ENCODE measurements around the gene CLDN4. TPM values are rescaled to one million over a fixed set of nuclear protein-coding genes. Genes with fewer than 3 reads are reported as not detected.
"Not testable (repeated sequence)": the region's sequence is repeated elsewhere in the genome, so short reads cannot be mapped to it uniquely, and the experiment has no call there.

CLDN4 gene
- total RNA-seq, 1 experiment from 2014 or later, result 15.6 TPM

DNA sequence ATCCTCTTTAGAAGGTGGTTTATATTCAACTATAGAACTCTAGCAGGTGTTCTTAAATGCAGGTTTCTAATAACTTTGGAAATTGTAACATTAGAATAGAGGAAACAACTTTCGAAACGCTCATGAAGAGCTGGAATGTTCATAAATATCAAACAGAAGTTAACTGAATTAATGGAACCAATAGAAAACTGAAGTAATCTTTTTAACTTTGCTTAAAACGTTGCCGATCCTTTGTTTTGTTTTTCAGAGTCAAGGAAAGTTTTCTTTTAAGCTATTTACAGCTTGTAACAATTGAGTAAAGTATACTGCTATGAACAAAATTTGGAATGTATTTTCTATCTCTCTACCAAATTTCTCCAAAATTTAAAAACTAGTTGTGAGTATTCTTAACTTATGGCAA, 41.7 kb upstream of the CLDN4 start:
- no CpG with 5 or more reads among the region's 4 CpGs for WGBS (ENCODE audit: extremely low coverage, insufficient read length, low lambda C conversion rate)
- H2BK20ac ChIP-seq (ENCODE audit: low read depth, low read length, poor library complexity, severe bottlenecking), result no peak overlapping the region
- H3K36me3 Mint-ChIP-seq (ENCODE audit: insufficient read depth in 1 of 3, low read depth in 3 of 3), result peaks cover 0 to 3% (median 0%) of the 10 kb centered on the region in 3 experiments; a peak in 4 of 7 replicates
- H4K91ac ChIP-seq (ENCODE audit: insufficient read length, low read depth, low read length), result no peak overlapping the region
- H3K27me3 Mint-ChIP-seq (ENCODE audit: low read depth), result no peaks in the 10 kb centered on the region
- peaks cover 3 to 10% of the 10 kb centered on the region in 2 experiments for H3K4me1 Mint-ChIP-seq
- H3K79me1 ChIP-seq (ENCODE audit: insufficient read depth, low read depth, low read length, poor library complexity, severe bottlenecking), result no peaks in the 10 kb centered on the region
- H2BK15ac ChIP-seq (ENCODE audit: low read depth, low read length), result no peak overlapping the region
- H2AFZ ChIP-seq (ENCODE audit: low read length), result no peak overlapping the region
- no peak overlapping the region for H4K8ac ChIP-seq (replicated peaks; ENCODE audit: insufficient read length, low read depth, low read length)
- no peaks in the 10 kb centered on the region for H3K79me2 ChIP-seq (ENCODE audit: insufficient read depth, low read length)
- H3T11ph ChIP-seq (ENCODE audit: low read length), result no peak overlapping the region
- no peak overlapping the region for H3K14ac ChIP-seq (ENCODE audit: insufficient read depth, low read length)
- H2BK12ac ChIP-seq (ENCODE audit: insufficient read length, low read depth, low read length), result no peak overlapping the region
- no peak overlapping the region for H3K9ac ChIP-seq (ENCODE audit: extremely low read depth, insufficient read length, low read length)
- no peak overlapping the region for H3K4ac ChIP-seq (ENCODE audit: low read depth, low read length)
- no peak overlapping the region for H3K18ac ChIP-seq (ENCODE audit: insufficient read length, low read depth, low read length)
- H3K23ac ChIP-seq (ENCODE audit: insufficient read length, low read depth, low read length), result no peak overlapping the region
- H3K27ac Mint-ChIP-seq, result no peak overlapping the region
- H3K4me2 ChIP-seq (ENCODE audit: insufficient read depth, insufficient read length, low read length), result no peak overlapping the region
- no peak overlapping the region for H3K27ac ChIP-seq (ENCODE audit: insufficient read length, low read depth, low read length)
- no peak overlapping the region for H2AK5ac ChIP-seq (ENCODE audit: insufficient read length, low read length)
- H3K4me3 Mint-ChIP-seq, result no peak overlapping the region
- H4K20me1 ChIP-seq (ENCODE audit: control insufficient read depth, insufficient read depth, insufficient read length), result no peaks in the 10 kb centered on the region
- H3K9me3 ChIP-seq (ENCODE audit: control insufficient read depth, low read depth, low read length), result no peaks in the 10 kb centered on the region
- H2BK5ac ChIP-seq (ENCODE audit: insufficient read length, low read length), result no peak overlapping the region
- no peak overlapping the region for H2BK120ac ChIP-seq (ENCODE audit: low read depth, low read length, poor library complexity, severe bottlenecking)
- no peak overlapping the region for H3K56ac ChIP-seq (ENCODE audit: insufficient read length, low read depth, low read length)
- no peak for DNase-seq
- H3K23me2 ChIP-seq (ENCODE audit: insufficient read length, low read depth, low read length, poor library complexity, severe bottlenecking), result no peaks in the 10 kb centered on the region
- TF ChIP-seq, protein P1, sequence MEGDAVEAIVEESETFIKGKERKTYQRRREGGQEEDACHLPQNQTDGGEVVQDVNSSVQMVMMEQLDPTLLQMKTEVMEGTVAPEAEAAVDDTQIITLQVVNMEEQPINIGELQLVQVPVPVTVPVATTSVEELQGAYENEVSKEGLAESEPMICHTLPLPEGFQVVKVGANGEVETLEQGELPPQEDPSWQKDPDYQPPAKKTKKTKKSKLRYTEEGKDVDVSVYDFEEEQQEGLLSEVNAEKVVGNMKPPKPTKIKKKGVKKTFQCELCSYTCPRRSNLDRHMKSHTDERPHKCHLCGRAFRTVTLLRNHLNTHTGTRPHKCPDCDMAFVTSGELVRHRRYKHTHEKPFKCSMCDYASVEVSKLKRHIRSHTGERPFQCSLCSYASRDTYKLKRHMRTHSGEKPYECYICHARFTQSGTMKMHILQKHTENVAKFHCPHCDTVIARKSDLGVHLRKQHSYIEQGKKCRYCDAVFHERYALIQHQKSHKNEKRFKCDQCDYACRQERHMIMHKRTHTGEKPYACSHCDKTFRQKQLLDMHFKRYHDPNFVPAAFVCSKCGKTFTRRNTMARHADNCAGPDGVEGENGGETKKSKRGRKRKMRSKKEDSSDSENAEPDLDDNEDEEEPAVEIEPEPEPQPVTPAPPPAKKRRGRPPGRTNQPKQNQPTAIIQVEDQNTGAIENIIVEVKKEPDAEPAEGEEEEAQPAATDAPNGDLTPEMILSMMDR (conservative IDR thresholded peaks at IDR 0.05), result no peak
- H3K4me1 ChIP-seq (ENCODE audit: insufficient read depth, low read length), result no peaks in the 10 kb centered on the region
- peaks cover 0 to 16% of the 10 kb centered on the region in 2 experiments; a peak in 3 of 5 replicates for H3K9me3 Mint-ChIP-seq
- H3K27me3 ChIP-seq (ENCODE audit: insufficient read depth, low read length), result no peaks in the 10 kb centered on the region
- no peak overlapping the region for H4K5ac ChIP-seq (ENCODE audit: insufficient read length, low read depth, low read length)

DNA sequence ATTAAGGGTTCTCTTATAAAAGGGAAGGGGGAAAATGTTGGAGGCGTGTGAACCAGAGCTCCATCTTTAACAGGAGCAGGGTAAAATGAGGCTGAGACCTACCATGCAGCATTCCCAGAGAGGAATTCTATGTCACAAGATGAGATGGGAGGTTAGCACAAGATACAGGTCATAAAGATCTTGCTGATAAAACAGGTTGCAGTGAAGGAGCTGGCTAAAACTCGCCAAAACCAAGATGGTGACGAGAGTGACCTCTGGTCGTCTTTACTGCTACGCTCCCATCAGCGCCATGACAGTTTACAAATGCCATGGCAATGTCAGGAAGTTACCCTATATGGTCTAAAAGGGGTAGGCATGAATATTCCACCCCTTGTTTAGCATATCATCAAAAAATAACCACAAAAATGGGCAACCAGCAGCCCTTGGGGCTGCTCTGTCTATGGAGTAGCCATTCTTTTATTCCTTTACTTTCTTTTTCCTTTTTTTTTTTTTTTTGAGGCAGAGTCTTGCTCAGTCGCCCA, 39.6 kb upstream of the CLDN4 start:
- not testable (repeated sequence) for H3K27ac ChIP-seq (ENCODE audit: insufficient read length, low read depth, low read length); H2BK120ac ChIP-seq (ENCODE audit: low read depth, low read length, poor library complexity, severe bottlenecking); H2BK15ac ChIP-seq (ENCODE audit: low read depth, low read length); H3K56ac ChIP-seq (ENCODE audit: insufficient read length, low read depth, low read length); H3K4me1 ChIP-seq (ENCODE audit: insufficient read depth, low read length); H4K5ac ChIP-seq (ENCODE audit: insufficient read length, low read depth, low read length); H3K27me3 ChIP-seq (ENCODE audit: insufficient read depth, low read length); H3K9me3 ChIP-seq (ENCODE audit: control insufficient read depth, low read depth, low read length); H2AFZ ChIP-seq (ENCODE audit: low read length); H3T11ph ChIP-seq (ENCODE audit: low read length); H3K79me1 ChIP-seq (ENCODE audit: insufficient read depth, low read depth, low read length, poor library complexity, severe bottlenecking); H3K4me3 Mint-ChIP-seq; H3K79me2 ChIP-seq (ENCODE audit: insufficient read depth, low read length); H3K9ac ChIP-seq (ENCODE audit: extremely low read depth, insufficient read length, low read length); H4K91ac ChIP-seq (ENCODE audit: insufficient read length, low read depth, low read length); H2AK5ac ChIP-seq (ENCODE audit: insufficient read length, low read length); H3K23ac ChIP-seq (ENCODE audit: insufficient read length, low read depth, low read length); H3K18ac ChIP-seq (ENCODE audit: insufficient read length, low read depth, low read length); H3K4me2 ChIP-seq (ENCODE audit: insufficient read depth, insufficient read length, low read length); H3K14ac ChIP-seq (ENCODE audit: insufficient read depth, low read length); H2BK5ac ChIP-seq (ENCODE audit: insufficient read length, low read length); H4K20me1 ChIP-seq (ENCODE audit: control insufficient read depth, insufficient read depth, insufficient read length); H2BK20ac ChIP-seq (ENCODE audit: low read depth, low read length, poor library complexity, severe bottlenecking); H4K8ac ChIP-seq (replicated peaks; ENCODE audit: insufficient read length, low read depth, low read length); H3K27me3 Mint-ChIP-seq (ENCODE audit: low read depth); H3K36me3 Mint-ChIP-seq (ENCODE audit: insufficient read depth in 1 of 3, low read depth in 3 of 3); H3K4ac ChIP-seq (ENCODE audit: low read depth, low read length); H2BK12ac ChIP-seq (ENCODE audit: insufficient read length, low read depth, low read length); H3K27ac Mint-ChIP-seq; H3K23me2 ChIP-seq (ENCODE audit: insufficient read length, low read depth, low read length, poor library complexity, severe bottlenecking); DNase-seq
- Mint-ChIP-seq H3K4me1 (peaks cover 3 to 13% of the 10 kb centered on the region in 2 experiments), H3K9me3 (peaks cover 3 to 21% of the 10 kb centered on the region in 2 experiments; a peak in 3 of 5 replicates)
- no CpG with 5 or more reads among the region's 7 CpGs for WGBS (ENCODE audit: extremely low coverage, insufficient read length, low lambda C conversion rate)
